Hematopoietic multipotent progenitor cell treated with erythropoietin and hydrocortisone succinate and interleukin-3 and kit ligand, for 15 days (in vitro differentiated cells): ENCODE measurements around the gene ZNF319.
"Not testable (repeated sequence)": the region's sequence is repeated elsewhere in the genome, so short reads cannot be mapped to it uniquely, and the experiment has no call there.

Source experiments
- DNase-seq: peaks from one replicate; pipeline ENCODE4 v3.0.0-alpha.2; 2015; ENCODE audit warnings: low spot score

Gene ZNF319

GRCh38 chr16:57997528-57998265 lies 2.8 kb downstream of the ZNF319 start:
- no peak for DNase-seq

DNA sequence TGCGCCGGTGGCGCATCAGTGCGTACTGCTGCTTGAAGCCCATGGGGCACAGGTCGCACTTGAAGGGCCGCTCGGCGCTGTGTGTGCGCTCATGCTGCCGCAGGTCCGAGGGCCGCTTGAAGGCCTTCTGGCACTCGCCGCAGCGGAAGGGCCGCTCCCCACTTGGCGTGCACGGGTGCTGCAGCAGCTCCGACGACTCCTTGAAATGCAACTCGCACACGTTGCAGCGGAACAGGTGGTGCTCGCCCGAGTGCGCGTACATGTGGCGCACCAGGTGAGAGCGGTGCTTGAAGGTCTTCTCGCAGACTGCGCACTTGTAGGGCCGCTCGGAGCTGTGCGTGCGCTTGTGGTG lies 3.3 kb downstream of the ZNF319 start:
- DNase-seq = no peak

GRCh38 chr16:57996406-57997175 lies 3.9 kb downstream of the ZNF319 start:
- DNase-seq = no peak

DNA sequence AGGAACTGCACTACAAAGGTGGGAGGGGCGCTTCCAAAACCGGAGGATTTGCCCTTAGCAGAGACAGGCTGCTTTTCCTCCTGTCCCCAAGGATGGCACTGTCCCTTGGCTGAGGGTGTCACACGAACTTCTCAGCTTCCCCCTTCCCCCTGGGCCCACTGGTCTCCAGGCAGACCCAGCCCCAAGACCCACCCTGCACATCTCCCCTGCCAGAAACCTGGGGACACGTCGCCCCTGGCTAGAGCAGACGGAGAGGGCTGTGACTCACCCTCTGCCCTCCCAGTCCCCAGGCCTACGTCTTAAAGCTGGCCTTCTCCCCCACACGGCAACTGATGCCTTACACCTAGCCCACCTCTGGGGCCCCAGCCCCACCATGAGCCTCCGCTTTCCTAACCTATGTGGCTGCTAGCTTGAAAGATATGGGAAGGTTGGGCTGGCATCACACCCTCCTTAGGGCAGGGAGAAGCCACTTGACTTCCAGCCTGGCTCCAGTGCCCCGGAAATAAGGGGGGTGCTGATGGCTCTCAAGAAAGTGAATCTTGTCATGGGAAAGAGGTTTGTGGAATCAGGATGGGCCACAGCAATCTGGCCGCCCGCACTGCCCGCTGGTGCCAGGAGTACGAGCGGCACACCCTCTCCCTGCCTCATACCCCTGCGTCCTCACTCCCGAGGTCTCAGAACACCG lies 4.6 kb downstream of the ZNF319 start:
- DNase-seq = no peak

DNA sequence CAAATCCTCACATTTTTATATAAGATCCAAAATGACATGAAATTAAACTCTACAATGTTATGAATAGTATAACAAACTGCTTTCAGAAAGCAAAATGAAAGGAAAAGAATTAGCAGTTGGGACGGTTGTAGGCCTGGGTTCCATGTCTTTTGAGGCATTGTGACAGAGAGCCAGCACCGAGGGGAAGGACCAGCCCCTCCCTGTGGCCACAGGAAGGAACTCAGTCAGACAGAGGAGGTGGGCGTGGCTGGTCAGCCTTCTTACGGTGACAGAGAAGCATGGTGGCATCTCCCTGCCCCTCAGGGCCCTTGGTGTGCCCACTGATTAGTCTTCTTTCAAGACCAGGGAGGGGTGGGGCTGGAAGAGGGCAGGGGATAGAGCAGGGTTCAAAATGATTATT lies 5.7 kb downstream of the ZNF319 start:
- peak; percentile 42 for DNase-seq

- no peak for DNase-seq
Measured at GRCh38 chr16:57994361-57994760, 6.1 kb downstream of the ZNF319 start.

GRCh38 chr16:57993897-57994296 lies 6.6 kb downstream of the ZNF319 start:
- DNase-seq = no peak

GRCh38 chr16:57993438-57993837 lies 7.0 kb downstream of the ZNF319 start:
- DNase-seq = no peak

DNA sequence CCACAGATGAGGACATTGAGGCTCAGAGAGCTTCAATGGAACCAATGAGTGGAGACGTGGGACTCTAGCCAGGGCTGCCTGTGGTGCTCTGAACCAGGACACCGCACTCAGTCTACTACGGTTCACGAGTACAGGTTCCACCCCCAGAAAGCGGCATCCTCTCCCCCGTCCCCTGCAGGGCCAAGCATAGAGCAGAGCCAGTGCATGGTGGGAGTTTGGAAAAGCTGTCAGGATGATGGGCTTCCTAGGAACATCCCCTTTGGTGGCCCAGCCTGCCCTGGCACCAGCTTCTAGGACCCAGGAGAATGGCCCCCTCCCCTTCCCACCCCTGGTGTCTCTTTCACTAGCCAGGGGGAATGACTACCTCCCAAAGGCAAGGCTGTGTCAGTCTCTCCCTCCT lies 8.4 kb downstream of the ZNF319 start:
- no peak for DNase-seq

DNA sequence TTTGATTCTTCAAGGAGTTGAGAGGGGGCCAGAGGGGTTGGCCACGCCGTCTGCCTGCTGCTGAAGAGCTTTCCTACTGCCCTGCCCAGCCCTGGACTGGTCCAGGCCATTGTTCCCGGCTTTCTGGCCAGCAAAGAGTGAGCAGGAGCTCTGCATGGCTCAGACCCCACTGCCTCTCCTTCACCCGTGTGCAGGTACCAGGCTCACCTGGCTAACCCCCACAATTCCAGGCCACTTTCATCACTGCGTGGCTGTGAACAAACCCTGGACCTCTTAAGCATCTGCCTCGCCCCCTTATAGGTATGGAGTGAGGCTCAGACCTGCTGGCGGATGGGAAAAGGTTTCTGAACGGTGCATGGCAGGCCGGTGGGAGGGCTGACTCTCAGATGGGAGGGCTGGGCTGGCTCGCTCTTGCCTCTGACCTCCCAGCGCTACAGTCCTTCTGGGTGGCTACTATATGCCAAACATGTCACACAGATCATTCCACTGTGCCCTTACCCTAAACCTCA lies 8.9 kb downstream of the ZNF319 start:
- DNase-seq = no peak

GRCh38 chr16:57988929-57989328 lies 11.5 kb downstream of the ZNF319 start:
- DNase-seq = no peak

DNA sequence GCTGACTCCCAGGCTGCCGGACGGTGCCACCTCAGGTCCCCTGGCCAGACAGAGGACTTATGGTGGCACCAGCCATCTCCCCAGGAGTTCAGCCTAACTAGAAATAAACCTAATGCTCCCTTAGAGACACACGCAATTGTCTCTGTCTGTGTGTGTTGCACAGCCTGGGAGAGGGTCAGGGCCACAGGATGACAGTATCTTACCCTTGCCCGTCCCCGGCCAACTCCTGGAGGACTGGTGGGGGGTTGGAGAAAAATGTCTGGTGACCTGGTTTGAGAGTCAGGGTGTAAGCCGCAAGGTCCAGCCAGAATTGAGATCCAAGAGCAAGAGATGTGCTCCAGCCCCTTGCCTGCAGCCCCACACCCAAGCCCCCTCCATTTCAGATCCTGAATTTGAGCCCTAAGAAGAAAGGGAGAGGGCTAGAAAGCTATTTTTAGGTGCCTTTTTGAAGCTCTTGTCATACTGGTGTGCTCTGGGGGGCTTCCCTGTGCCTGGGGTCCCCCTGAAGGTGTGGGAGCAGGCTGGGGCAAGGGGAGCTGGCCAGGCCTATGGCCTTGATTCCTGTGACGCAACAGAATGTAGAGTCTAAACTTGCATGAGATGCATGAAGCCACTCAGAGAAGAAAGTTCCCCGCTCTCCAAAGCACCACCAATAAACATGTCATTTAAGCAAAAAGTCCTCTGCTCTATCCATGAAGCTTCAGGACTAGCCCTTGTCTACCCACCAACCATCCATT lies 12.9 kb downstream of the ZNF319 start:
- no peak for DNase-seq

DNA sequence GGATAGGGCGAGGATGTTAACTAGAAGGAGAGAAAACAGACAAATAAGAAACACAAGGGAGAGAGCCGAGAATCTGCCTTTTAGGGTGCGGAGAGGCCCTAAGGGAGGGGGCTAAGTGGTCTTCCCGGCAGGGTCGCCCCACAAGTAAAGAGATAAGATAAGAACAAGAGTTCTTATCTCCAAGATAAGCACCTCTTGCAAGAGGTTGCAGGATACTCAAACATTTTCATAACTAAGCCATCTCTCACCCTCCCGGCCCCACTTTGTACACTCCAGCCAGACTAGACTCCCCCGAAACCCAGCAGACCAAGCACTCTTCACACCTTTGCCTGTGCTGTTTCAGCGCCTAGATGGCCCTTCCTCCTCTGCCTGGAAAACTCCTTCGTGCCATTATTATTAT lies 14.3 kb downstream of the ZNF319 start:
- no peak for DNase-seq

- no peak for DNase-seq
Measured at GRCh38 chr16:57985204-57986181, 15.0 kb downstream of the ZNF319 start.

GRCh38 chr16:57984443-57985203 lies 15.8 kb downstream of the ZNF319 start:
- DNase-seq = peak; percentile 77

- no peak for DNase-seq
Measured at GRCh38 chr16:57982385-57982784, 18.1 kb downstream of the ZNF319 start.

- no peak for DNase-seq
Measured at GRCh38 chr16:57981636-57982035, 18.8 kb downstream of the ZNF319 start.

- no peak for DNase-seq
Measured at GRCh38 chr16:57979006-57979585, 21.4 kb downstream of the ZNF319 start.

- DNase-seq = not testable (repeated sequence)
Measured at GRCh38 chr16:57978070-57978465, 22.4 kb downstream of the ZNF319 start.
